GM23338 (cell line): ENCODE results near the gene ASPG. TPM values are rescaled to one million over a fixed set of nuclear protein-coding genes. Genes with fewer than 3 reads are reported as not detected.

Experiments used
- ATAC-seq: fragments of 200-7000 bp; cut with Tn5 transposase; 3 replicates; pipeline ENCODE4 v1.9.1; 2020
- DNase-seq: peaks from one replicate; pipeline ENCODE4 v3.0.0-alpha.2; 2015; ENCODE audit warnings: low spot score
- H2AFZ ChIP-seq: fragments of 200-600 bp; sonication (generic); 2 replicates; pipeline ENCODE4 v1.8.0; 2016; ENCODE audit warnings: antibody characterized with exemption, mild to moderate bottlenecking, moderate library complexity
- H3F3A ChIP-seq: fragments of 200-600 bp; sonication (generic); replicated peaks from 2 replicates; pipeline ENCODE4 v1.8.0; 2017; ENCODE audit warnings: antibody characterized with exemption, mixed run types, low read depth
- H3K27ac ChIP-seq: fragments of 200-600 bp; sonication (generic); 2 replicates; pipeline ENCODE4 v1.6.1; 2016; ENCODE audit warnings: low read depth
- H3K27me3 ChIP-seq: fragments of 200-600 bp; sonication (generic); 2 replicates; pipeline ENCODE4 v1.8.0; 2016; ENCODE audit warnings: mild to moderate bottlenecking, mixed run types, moderate library complexity; ENCODE audit not compliant: insufficient read depth
- H3K36me3 ChIP-seq: fragments of 200-600 bp; sonication (generic); 2 replicates; pipeline ENCODE4 v1.8.0; 2016; ENCODE audit warnings: mild to moderate bottlenecking; ENCODE audit not compliant: insufficient read depth
- H3K4me1 ChIP-seq: fragments of 200-600 bp; sonication (generic); 2 replicates; pipeline ENCODE4 v1.8.0; 2016; ENCODE audit warnings: mild to moderate bottlenecking, moderate library complexity; ENCODE audit not compliant: insufficient read depth
- H3K4me2 ChIP-seq: fragments of 200-600 bp; sonication (generic); 2 replicates; pipeline ENCODE4 v1.7.1; 2017; ENCODE audit warnings: mixed run types
- H3K4me3 ChIP-seq: fragments of 200-600 bp; sonication (generic); 2 replicates; pipeline ENCODE4 v1.6.1; 2016; ENCODE audit warnings: mixed run types
- H3K79me2 ChIP-seq: fragments of 200-600 bp; sonication (generic); replicated peaks from 2 replicates; pipeline ENCODE4 v1.8.0; 2017; ENCODE audit warnings: mild to moderate bottlenecking; ENCODE audit not compliant: insufficient read depth
- H3K9me2 ChIP-seq: fragments of 200-600 bp; sonication (generic); 2 replicates; pipeline ENCODE4 v1.8.0; 2017; ENCODE audit not compliant: insufficient read depth
- H4K20me1 ChIP-seq: fragments of 200-600 bp; sonication (generic); replicated peaks from 2 replicates; pipeline ENCODE4 v1.8.0; 2017; ENCODE audit warnings: mild to moderate bottlenecking; ENCODE audit not compliant: insufficient read depth
- H3K27ac Mint-ChIP-seq: 2 replicates; pipeline ENCODE4 v1.8.0; 2020; ENCODE audit warnings: inconsistent platforms, mild to moderate bottlenecking, moderate library complexity, mixed read lengths
- H3K27me3 Mint-ChIP-seq: 3 replicates; pipeline ENCODE4 v1.8.0; 2022; ENCODE audit warnings: low read depth, mild to moderate bottlenecking, moderate library complexity, mixed read lengths, inconsistent platforms; ENCODE audit not compliant: insufficient read depth, poor library complexity
- H3K36me3 Mint-ChIP-seq: 3 replicates; pipeline ENCODE4 v1.8.0; 2021; ENCODE audit warnings: low read depth, mild to moderate bottlenecking, inconsistent platforms, moderate library complexity, mixed read lengths
- H3K4me1 Mint-ChIP-seq: 3 replicates; pipeline ENCODE4 v1.8.0; 2020; ENCODE audit warnings: mild to moderate bottlenecking, inconsistent platforms, mixed read lengths
- H3K4me3 Mint-ChIP-seq: 3 replicates; pipeline ENCODE4 v1.8.0; 2021; ENCODE audit warnings: moderate library complexity, mild to moderate bottlenecking, inconsistent platforms, mixed read lengths
- H3K9me3 Mint-ChIP-seq: 3 replicates; pipeline ENCODE4 v1.8.0; 2020; ENCODE audit warnings: moderate library complexity, mild to moderate bottlenecking, inconsistent platforms, mixed read lengths
- CREB1 ChIP-seq: fragments of 250-450 bp; sonication (Bioruptor Pico); IDR thresholded peaks from 2 replicates; pipeline ENCODE4 v1.5.0; 2020; ENCODE audit warnings: low read depth, mild to moderate bottlenecking, moderate library complexity
- EZH2phosphoT487 ChIP-seq: fragments of 200-600 bp; sonication (generic); IDR thresholded peaks from one replicate; pipeline ENCODE4 v1.8.1; 2018; ENCODE audit warnings: antibody characterized with exemption; ENCODE audit not compliant: unreplicated experiment
- polyA plus RNA-seq: library from polyadenylated mRNA; unstranded; fragments of >200 nt; fragmentation: Nextera tagmentation; extraction: Ambion mirVana; gene quantifications from 2 replicates; pipeline ENCODE4 v1.2.1, GENCODE V29; 2016
- total RNA-seq: library from RNA; depleted of rRNA; stranded (reverse); fragments of >200 nt; shearing (Covaris generic); gene quantifications from 2 replicates; pipeline ENCODE4 v1.2.3, GENCODE V29; 2014
- TF ChIP-seq, protein P1 (sequence below): fragments of 250-450 bp; sonication (Bioruptor Pico); IDR thresholded peaks from 2 replicates; pipeline ENCODE4 v1.5.0; 2020; ENCODE audit warnings: mild to moderate bottlenecking, moderate library complexity

ASPG gene
- total and polyA plus RNA-seq, 2 experiments from 2014 or later: 0.61 to 6.2 TPM

DNA sequence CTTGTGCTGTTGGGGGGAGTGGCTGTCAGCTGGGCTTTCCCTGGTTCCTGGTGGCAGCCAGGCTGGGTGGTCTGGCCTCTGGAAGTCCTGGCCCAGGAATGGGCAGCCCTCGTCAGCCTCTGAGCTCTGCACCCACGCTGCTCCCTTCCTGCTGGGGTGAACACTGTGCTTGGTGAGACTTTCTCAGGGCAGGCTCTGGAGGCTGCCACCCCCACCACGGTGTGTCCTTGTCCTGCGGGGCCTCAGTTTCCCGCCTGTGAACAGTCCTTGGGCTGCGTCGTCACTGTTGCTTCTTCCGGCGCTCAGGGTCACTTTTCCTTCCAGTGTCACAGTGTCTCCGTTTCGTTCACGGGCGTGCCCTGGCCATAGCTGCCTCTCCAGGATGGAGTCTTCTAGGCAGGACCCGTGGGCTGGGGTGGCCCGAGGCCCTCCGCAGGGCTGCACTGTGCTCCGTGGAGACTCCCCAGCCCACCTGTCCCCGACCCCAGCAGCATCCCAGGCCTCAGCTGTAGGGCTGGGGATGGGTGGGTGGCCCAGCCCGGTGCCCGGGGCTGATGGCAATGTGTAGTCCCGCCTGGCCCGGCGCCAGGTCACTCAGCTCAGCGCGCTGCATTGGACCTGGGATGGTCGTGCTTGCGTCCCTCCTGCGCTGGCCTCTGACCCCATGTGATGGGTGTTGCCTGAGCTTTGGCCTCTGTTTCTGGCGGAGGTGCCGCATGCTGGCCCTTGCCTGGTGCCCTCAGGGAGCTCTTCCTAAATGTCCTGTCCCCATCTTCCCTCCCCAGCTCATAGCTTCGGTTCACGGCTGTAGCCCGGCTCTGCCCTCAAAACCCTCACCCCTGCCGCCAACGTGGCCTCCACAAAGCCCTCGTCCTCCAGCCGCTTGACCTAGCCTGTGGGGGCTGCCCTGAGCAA lies 59.7 kb downstream of the ASPG start:
- DNase-seq (no peak), ATAC-seq (no peak)
- H3K4me2 ChIP-seq: no peak overlapping the region
- H3F3A ChIP-seq: 0 out of 2 replicates have a peak, but pooled peaks cover under 1% of the 10 kb centered on the region
- no peaks in the 10 kb centered on the region for H3K27me3 ChIP-seq
- peaks cover 4% of the 10 kb centered on the region for H4K20me1 ChIP-seq
- H3K27me3 Mint-ChIP-seq: peaks cover 14% of the 10 kb centered on the region
- H3K9me3 Mint-ChIP-seq: no peaks in the 10 kb centered on the region
- peaks cover 40% of the 10 kb centered on the region for H3K4me1 Mint-ChIP-seq
- peaks cover 85% of the 10 kb centered on the region for H3K79me2 ChIP-seq
- no peak overlapping the region for H3K4me3 Mint-ChIP-seq
- H3K9me2 ChIP-seq: no peaks in the 10 kb centered on the region
- H3K4me1 ChIP-seq: peaks cover 19% of the 10 kb centered on the region
- no peaks in the 10 kb centered on the region; the same call in 2 of the 3 replicates for H3K36me3 Mint-ChIP-seq
- no peak overlapping the region for H2AFZ ChIP-seq
- H3K36me3 ChIP-seq: no peaks in the 10 kb centered on the region
- no peak overlapping the region for H3K4me3 ChIP-seq
- TF ChIP-seq, protein P1, sequence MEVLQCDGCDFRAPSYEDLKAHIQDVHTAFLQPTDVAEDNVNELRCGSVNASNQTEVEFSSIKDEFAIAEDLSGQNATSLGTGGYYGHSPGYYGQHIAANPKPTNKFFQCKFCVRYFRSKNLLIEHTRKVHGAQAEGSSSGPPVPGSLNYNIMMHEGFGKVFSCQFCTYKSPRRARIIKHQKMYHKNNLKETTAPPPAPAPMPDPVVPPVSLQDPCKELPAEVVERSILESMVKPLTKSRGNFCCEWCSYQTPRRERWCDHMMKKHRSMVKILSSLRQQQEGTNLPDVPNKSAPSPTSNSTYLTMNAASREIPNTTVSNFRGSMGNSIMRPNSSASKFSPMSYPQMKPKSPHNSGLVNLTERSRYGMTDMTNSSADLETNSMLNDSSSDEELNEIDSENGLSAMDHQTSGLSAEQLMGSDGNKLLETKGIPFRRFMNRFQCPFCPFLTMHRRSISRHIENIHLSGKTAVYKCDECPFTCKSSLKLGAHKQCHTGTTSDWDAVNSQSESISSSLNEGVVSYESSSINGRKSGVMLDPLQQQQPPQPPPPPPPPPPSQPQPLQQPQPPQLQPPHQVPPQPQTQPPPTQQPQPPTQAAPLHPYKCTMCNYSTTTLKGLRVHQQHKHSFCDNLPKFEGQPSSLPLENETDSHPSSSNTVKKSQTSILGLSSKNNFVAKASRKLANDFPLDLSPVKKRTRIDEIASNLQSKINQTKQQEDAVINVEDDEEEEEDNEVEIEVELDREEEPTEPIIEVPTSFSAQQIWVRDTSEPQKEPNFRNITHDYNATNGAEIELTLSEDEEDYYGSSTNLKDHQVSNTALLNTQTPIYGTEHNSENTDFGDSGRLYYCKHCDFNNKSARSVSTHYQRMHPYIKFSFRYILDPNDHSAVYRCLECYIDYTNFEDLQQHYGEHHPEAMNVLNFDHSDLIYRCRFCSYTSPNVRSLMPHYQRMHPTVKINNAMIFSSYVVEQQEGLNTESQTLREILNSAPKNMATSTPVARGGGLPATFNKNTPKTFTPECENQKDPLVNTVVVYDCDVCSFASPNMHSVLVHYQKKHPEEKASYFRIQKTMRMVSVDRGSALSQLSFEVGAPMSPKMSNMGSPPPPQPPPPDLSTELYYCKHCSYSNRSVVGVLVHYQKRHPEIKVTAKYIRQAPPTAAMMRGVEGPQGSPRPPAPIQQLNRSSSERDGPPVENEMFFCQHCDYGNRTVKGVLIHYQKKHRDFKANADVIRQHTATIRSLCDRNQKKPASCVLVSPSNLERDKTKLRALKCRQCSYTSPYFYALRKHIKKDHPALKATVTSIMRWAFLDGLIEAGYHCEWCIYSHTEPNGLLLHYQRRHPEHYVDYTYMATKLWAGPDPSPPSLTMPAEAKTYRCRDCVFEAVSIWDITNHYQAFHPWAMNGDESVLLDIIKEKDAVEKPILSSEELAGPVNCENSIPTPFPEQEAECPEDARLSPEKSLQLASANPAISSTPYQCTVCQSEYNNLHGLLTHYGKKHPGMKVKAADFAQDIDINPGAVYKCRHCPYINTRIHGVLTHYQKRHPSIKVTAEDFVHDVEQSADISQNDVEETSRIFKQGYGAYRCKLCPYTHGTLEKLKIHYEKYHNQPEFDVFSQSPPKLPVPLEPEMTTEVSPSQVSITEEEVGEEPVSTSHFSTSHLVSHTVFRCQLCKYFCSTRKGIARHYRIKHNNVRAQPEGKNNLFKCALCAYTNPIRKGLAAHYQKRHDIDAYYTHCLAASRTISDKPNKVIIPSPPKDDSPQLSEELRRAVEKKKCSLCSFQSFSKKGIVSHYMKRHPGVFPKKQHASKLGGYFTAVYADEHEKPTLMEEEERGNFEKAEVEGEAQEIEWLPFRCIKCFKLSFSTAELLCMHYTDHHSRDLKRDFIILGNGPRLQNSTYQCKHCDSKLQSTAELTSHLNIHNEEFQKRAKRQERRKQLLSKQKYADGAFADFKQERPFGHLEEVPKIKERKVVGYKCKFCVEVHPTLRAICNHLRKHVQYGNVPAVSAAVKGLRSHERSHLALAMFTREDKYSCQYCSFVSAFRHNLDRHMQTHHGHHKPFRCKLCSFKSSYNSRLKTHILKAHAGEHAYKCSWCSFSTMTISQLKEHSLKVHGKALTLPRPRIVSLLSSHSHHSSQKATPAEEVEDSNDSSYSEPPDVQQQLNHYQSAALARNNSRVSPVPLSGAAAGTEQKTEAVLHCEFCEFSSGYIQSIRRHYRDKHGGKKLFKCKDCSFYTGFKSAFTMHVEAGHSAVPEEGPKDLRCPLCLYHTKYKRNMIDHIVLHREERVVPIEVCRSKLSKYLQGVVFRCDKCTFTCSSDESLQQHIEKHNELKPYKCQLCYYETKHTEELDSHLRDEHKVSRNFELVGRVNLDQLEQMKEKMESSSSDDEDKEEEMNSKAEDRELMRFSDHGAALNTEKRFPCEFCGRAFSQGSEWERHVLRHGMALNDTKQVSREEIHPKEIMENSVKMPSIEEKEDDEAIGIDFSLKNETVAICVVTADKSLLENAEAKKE (CRISPR knock-in tag): no peak
- no peak for TF ChIP-seq EZH2phosphoT487
- no peak for TF ChIP-seq CREB1 (CRISPR knock-in tag)
- H3K27ac Mint-ChIP-seq: no peak overlapping the region
- H3K27ac ChIP-seq: no peak overlapping the region
